Measurements from ENCODE around the gene KIAA1614.

KIAA1614 gene

GRCh38 chr1:180951836-180952656 is 39.3 kb downstream of the KIAA1614 start:
- Histone ChIP-seq H3K27me3 (ENCODE audit: insufficient read depth, low read depth, severe bottlenecking) (no peaks in the 10 kb centered on the region), H3K9me3 (ENCODE audit: severe bottlenecking) (no peaks in the 10 kb centered on the region), H3K27ac (no peak overlapping the region), H3K4me3 (ENCODE audit: low read depth, low read length) (no peak overlapping the region), H3K36me3 (no peaks in the 10 kb centered on the region; the same call in 1 of the 2 replicates)
- DNase-seq: no peak
- TF ChIP-seq, protein P1, sequence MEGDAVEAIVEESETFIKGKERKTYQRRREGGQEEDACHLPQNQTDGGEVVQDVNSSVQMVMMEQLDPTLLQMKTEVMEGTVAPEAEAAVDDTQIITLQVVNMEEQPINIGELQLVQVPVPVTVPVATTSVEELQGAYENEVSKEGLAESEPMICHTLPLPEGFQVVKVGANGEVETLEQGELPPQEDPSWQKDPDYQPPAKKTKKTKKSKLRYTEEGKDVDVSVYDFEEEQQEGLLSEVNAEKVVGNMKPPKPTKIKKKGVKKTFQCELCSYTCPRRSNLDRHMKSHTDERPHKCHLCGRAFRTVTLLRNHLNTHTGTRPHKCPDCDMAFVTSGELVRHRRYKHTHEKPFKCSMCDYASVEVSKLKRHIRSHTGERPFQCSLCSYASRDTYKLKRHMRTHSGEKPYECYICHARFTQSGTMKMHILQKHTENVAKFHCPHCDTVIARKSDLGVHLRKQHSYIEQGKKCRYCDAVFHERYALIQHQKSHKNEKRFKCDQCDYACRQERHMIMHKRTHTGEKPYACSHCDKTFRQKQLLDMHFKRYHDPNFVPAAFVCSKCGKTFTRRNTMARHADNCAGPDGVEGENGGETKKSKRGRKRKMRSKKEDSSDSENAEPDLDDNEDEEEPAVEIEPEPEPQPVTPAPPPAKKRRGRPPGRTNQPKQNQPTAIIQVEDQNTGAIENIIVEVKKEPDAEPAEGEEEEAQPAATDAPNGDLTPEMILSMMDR (IDR thresholded peaks at IDR 0.05; ENCODE audit: low read depth, low read length): no peak

DNA sequence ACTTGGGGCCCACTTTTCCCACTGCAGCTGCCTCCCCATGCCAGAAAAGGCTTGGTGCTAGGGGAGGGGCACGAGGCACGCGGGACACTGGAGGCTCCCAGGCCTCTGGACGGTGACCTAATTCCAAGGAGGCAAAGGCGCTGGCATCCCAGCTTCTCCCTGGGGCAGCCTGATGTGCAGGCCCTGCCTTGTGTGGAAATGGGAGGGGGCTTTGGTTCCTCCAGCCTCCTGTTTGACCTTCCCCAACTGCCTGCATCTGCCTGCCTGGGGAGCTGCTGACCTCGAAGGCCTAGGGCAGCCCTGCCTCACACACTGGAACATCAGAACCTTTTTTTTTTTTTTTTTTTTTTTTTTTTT is 39.9 kb downstream of the KIAA1614 start:
- Histone ChIP-seq H3K36me3 (no peaks in the 10 kb centered on the region; the same call in 1 of the 2 replicates), H3K27ac (no peak overlapping the region), H3K9me3 (ENCODE audit: severe bottlenecking) (no peaks in the 10 kb centered on the region), H3K27me3 (ENCODE audit: insufficient read depth, low read depth, severe bottlenecking) (no peaks in the 10 kb centered on the region), H3K4me3 (ENCODE audit: low read depth, low read length) (no peak overlapping the region)
- TF ChIP-seq, protein P1 (IDR thresholded peaks at IDR 0.05; ENCODE audit: low read depth, low read length): no peak
- no peak for DNase-seq

DNA sequence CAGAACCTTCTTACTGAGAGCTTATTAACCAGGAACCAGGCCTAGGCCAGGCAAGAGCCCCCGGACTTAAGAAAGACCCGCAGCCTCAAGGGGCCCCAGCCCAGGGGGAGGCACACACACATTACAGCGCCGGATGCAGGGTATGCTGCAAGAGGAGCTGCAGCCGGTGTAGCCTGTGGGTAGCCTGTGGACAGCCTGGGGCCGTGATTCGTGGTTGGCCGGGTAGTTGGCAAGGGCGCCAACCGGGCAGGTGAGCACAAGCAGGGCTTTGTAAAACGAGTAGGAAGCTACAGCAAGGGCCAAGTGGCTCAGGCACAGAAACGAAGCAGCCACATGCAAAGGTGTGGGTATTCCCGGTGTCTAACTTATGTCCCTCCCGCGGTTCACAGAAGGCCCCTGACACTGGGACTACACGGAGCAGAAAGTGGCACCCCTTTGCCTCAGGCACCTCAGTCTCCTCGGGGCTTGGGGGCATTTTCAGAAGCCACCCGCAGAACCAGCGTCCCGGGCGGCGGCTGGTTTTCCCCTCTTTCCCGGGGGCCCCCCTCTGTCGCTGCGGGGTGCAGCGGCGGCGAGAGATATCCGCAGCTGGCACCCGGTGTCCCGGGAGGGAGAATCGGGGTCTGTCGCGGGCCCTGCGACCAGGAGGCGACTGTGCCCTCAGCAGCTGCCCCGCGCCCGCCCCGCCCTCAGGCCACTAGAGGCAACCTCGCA is 40.8 kb downstream of the KIAA1614 start:
- TF ChIP-seq, protein P1 (IDR thresholded peaks at IDR 0.05; ENCODE audit: low read depth, low read length): no peak
- no peak for DNase-seq
- Histone ChIP-seq H3K9me3 (ENCODE audit: severe bottlenecking) (no peaks in the 10 kb centered on the region), H3K36me3 (no peaks in the 10 kb centered on the region; the same call in 1 of the 2 replicates), H3K27me3 (ENCODE audit: insufficient read depth, low read depth, severe bottlenecking) (no peaks in the 10 kb centered on the region), H3K4me3 (ENCODE audit: low read depth, low read length) (peak overlapping the region; percentile 41), H3K27ac (peak overlapping the region; percentile 80)

DNA sequence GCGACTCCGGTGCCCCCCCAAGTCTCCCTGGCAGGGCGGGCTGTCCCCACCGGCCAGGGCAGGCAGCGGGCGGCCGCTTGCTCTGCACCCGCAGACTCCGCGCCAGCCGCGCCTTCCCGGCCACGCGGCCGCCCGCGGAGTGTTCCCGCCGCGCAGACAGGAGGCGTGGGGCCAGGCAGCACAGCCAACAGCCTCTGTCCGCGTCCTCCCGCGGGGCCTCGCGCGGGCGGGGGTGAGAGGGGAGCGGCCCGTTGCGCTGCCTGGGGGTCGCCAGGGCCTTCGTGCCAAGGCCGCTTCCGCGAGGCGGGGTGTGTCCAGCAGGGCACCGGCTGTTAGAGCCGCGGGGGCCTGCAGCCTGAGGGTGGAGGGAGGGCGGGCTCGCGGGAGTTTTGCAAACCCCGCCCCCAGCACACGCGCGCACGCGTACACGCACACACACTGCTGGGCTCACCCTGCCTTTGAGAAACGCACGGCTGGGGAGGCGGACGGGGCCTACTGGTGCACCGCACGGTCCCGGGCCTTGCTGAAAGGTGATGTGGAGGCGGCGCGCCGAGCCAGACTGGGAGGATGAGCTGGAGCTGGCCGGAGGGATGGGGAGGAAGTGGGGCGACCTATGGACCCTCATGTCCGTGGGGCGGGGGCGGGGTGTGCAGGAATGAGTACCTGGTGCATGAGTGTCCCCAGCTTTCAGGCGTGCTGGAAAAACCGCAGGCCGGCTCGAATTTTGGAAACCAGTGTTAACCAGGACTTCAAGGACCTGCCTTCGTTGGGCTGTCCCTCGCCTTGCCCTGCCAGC is 41.5 kb downstream of the KIAA1614 start:
- H3K27ac ChIP-seq: peak overlapping the region; percentile 80
- no peaks in the 10 kb centered on the region for H3K9me3 ChIP-seq (ENCODE audit: severe bottlenecking)
- H3K36me3 ChIP-seq: no peaks in the 10 kb centered on the region; the same call in 1 of the 2 replicates
- H3K27me3 ChIP-seq (ENCODE audit: insufficient read depth, low read depth, severe bottlenecking): no peaks in the 10 kb centered on the region
- peak; percentile 65 for DNase-seq
- TF ChIP-seq, protein P1 (IDR thresholded peaks at IDR 0.05; ENCODE audit: low read depth, low read length): no peak
- peak overlapping the region; percentile 41 for H3K4me3 ChIP-seq (ENCODE audit: low read depth, low read length)

GRCh38 chr1:180954801-180955165 is 42.1 kb downstream of the KIAA1614 start:
- Histone ChIP-seq H3K36me3 (no peaks in the 10 kb centered on the region; the same call in 1 of the 2 replicates), H3K4me3 (ENCODE audit: low read depth, low read length) (peak overlapping the region; percentile 41), H3K9me3 (ENCODE audit: severe bottlenecking) (no peaks in the 10 kb centered on the region), H3K27me3 (ENCODE audit: insufficient read depth, low read depth, severe bottlenecking) (no peaks in the 10 kb centered on the region), H3K27ac (no peak overlapping the region)
- DNase-seq: no peak
- TF ChIP-seq, protein P1 (IDR thresholded peaks at IDR 0.05; ENCODE audit: low read depth, low read length): no peak

Data from WERI-Rb-1 (cell line).